Gastrocnemius medialis (tissue), 4 donors: ENCODE data around the gene OPALIN. TPM values are rescaled to one million over a fixed set of nuclear protein-coding genes. Genes with fewer than 3 reads are reported as not detected.

Source experiments
- ATAC-seq, 2 donors: fragments of 150-250 bp; one replicate each; pipeline ENCODE4 v1.9.1; 2016
- DNase-seq, 2 donors: peaks; one replicate each; pipeline ENCODE4 v3.0.0-alpha.2; 2019
- H3K27ac ChIP-seq, 4 donors: fragments of 200-600 bp; sonication (generic); 1 replicate in 1 of 4; 2 replicates in 3 of 4; pipeline ENCODE4 v1.5.1; 2016 to 2018; ENCODE audit warnings: mild to moderate bottlenecking in 2 of 4, moderate library complexity in 1 of 4
- H3K27me3 ChIP-seq, 3 donors: fragments of 200-600 bp; sonication (generic) in 2 of 3; 1 replicate in 1 of 3; 2 replicates in 2 of 3; pipeline versions ENCODE4 v1.5.1 to v1.6.0; 2016 to 2019; ENCODE audit warnings: mild to moderate bottlenecking in 1 of 3, moderate library complexity in 1 of 3
- H3K36me3 ChIP-seq, 2 donors: fragments of 200-600 bp; sonication (generic) in 1 of 2; one replicate each; pipeline ENCODE4 v1.5.1; 2017 to 2018
- H3K4me1 ChIP-seq, 2 donors: fragments of 200-600 bp; sonication (generic) in 1 of 2; one replicate each; pipeline ENCODE4 v1.5.1; 2016 to 2017; ENCODE audit warnings: mild to moderate bottlenecking in 2 of 2
- H3K4me3 ChIP-seq, 4 donors: fragments of 200-600 bp; sonication (generic) in 3 of 4; 1 replicate in 1 of 4; 2 replicates in 3 of 4; pipeline ENCODE4 v1.5.1; 2016 to 2019; ENCODE audit warnings: mild to moderate bottlenecking in 2 of 4
- H3K9me3 ChIP-seq, 3 donors: fragments of 200-600 bp; sonication (generic) in 2 of 3; 1 replicate in 1 of 3; 2 replicates in 2 of 3; pipeline ENCODE4 v1.5.1; 2016 to 2019
- POLR2A ChIP-seq, 2 donors: fragments of 450-650 bp; IDR thresholded peaks; one replicate each; pipeline ENCODE4 v1.6.1; 2017; ENCODE audit warnings: antibody characterized with exemption in 2 of 2, mild to moderate bottlenecking in 2 of 2, moderate library complexity in 2 of 2
- in situ Hi-C, 4 donors: fragments of 200-750 bp; cut with MboI; loops; one replicate each; pipeline versions ENCODE4 v1.15.0 to v1.8.0; 2017; ENCODE audit warnings: low sequenced_read_pairs in 4 of 4
- intact Hi-C: fragments of 100-400 bp; cut with DNase I; formaldehyde crosslinking; loops from one replicate; pipeline ENCODE4 v1.15.1; 2023; ENCODE audit warnings: low total_unique reads
- total RNA-seq, 4 donors: library from RNA; depleted of rRNA; stranded (reverse); fragments of >200 nt; gene quantifications; one replicate each; pipeline versions ENCODE4 v1.1.0 to v1.2.3, GENCODE V29; 2016
- TF ChIP-seq, protein P1 (sequence below), 5 experiments: fragments of 450-650 bp in 3 of 5; fragments of 200-600 bp in 2 of 5; sonication (generic) in 2 of 5; IDR thresholded peaks in 4 of 5; conservative IDR thresholded peaks in 1 of 5; 1 replicate in 4 of 5; 2 replicates in 1 of 5; pipeline ENCODE4 v1.5.1; 2016 to 2019; ENCODE audit warnings: antibody characterized with exemption in 5 of 5, mild to moderate bottlenecking in 3 of 5, moderate library complexity in 3 of 5

OPALIN gene
- total RNA-seq, 4 donors from 2014 or later, result not detected

DNA sequence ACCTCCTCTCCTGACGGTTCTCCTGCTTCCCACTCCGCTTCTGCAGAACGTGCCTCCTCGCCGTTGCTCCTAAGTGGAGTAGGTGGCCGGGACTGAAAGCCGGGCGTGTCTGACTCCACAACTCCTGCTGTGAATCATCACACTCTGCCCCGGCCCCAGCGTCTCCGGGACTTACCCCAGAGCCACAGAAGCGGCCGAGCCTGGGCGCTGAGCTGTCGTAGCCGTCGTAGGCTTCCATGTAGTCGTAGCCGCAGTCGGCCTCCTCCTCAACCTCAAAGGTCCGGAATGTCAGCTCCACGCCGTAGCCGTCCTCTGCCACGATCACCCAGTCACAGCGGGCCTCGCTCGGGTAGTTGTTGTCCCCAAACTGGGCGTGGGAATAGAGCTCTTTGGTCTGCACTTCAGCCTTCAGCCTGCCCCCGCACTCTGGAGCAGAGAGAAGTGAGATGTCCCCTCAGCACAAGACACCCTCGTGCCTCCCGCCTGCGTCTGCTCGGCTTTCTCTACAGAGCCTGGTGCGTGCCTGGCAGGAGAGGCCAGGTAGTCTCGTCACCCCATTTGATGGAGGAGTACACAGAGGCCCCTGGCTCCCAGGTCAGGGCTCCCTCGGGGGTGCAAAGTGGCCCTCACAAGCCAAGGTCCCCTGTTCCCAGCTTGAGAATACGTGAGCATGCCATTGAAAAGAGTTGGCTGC is 11.2 kb upstream of the OPALIN start:
- H3K27me3 ChIP-seq, result no peaks in the 10 kb centered on the region
- TF ChIP-seq, protein P1, sequence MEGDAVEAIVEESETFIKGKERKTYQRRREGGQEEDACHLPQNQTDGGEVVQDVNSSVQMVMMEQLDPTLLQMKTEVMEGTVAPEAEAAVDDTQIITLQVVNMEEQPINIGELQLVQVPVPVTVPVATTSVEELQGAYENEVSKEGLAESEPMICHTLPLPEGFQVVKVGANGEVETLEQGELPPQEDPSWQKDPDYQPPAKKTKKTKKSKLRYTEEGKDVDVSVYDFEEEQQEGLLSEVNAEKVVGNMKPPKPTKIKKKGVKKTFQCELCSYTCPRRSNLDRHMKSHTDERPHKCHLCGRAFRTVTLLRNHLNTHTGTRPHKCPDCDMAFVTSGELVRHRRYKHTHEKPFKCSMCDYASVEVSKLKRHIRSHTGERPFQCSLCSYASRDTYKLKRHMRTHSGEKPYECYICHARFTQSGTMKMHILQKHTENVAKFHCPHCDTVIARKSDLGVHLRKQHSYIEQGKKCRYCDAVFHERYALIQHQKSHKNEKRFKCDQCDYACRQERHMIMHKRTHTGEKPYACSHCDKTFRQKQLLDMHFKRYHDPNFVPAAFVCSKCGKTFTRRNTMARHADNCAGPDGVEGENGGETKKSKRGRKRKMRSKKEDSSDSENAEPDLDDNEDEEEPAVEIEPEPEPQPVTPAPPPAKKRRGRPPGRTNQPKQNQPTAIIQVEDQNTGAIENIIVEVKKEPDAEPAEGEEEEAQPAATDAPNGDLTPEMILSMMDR (IDR thresholded peaks at IDR 0.05 in 4 of 5, conservative IDR thresholded peaks at IDR 0.05 in 1 of 5), result no peak
- no peak for TF ChIP-seq POLR2A (IDR thresholded peaks at IDR 0.05)
- no peak for DNase-seq
- no peak for ATAC-seq
- H3K4me3 ChIP-seq, result no peak overlapping the region
- no peaks in the 10 kb centered on the region for H3K36me3 ChIP-seq
- no peaks in the 10 kb centered on the region for H3K9me3 ChIP-seq
- intact Hi-C loops (loop anchor here (10.0 kb wide), 1 partner anchor 845 kb away; no protein-coding TSS in a partner anchor), in situ Hi-C loops (loop anchor here in 1 of 4 donors (10.0 kb wide), 2 partner anchors 145 to 455 kb away; partner anchors contain the start of gene TLL2)
- no peak overlapping the region for H3K27ac ChIP-seq
- H3K4me1 ChIP-seq, result peaks cover 0 to 9% of the 10 kb centered on the region in 2 donors

DNA sequence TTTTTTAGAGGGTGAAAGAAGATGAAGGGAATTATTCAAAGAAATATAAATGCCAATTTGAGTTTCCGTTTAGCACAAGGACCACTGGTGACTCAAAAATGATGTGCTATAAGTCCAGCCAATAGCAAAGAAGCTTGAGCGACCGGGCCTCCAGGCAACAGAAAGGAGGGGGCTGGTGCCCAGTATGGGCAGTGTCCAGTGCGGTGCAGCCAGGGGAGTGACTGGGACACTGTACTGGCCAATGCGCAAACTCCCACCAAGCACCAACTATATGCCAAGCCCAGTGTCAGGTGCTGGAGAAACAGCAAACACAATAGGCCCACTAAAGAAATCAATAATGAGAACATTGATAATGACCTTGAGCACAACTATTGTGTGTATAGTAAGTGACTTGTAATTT is 10.2 kb upstream of the OPALIN start:
- Histone ChIP-seq H3K27me3 (no peaks in the 10 kb centered on the region), H3K4me1 (peaks cover 0 to 3% of the 10 kb centered on the region in 2 donors), H3K9me3 (no peaks in the 10 kb centered on the region), H3K36me3 (no peaks in the 10 kb centered on the region), H3K27ac (no peak overlapping the region), H3K4me3 (no peak overlapping the region)
- TF ChIP-seq, protein P1 (IDR thresholded peaks at IDR 0.05 in 4 of 5, conservative IDR thresholded peaks at IDR 0.05 in 1 of 5), result no peak
- no peak for TF ChIP-seq POLR2A (IDR thresholded peaks at IDR 0.05)
- in situ Hi-C loops, result no loop called here
- intact Hi-C loops, result no loop called here
- no peak for ATAC-seq
- DNase-seq, result no peak

DNA sequence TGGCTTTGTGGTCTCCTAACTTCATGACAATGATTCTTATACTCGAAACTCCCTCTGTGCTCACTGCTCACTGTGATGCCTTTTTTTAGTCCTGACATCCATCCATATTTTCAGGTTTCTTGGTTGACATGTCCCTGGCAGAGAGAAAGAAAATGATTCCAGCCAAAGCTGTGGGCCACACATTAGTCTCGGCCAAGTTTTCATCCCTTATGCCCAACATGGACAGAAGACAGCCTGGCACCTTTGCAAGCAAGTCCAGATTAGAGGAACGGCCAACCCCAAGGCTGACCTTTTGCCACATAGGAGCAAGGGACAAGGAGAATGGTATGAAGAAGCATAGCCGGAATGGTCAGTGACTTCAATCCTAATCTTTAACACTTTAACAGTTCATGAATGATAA is 8.7 kb upstream of the OPALIN start:
- no peaks in the 10 kb centered on the region for H3K27me3 ChIP-seq
- intact Hi-C loops, result no loop called here
- TF ChIP-seq, protein P1 (IDR thresholded peaks at IDR 0.05 in 4 of 5, conservative IDR thresholded peaks at IDR 0.05 in 1 of 5), result no peak
- no peak for TF ChIP-seq POLR2A (IDR thresholded peaks at IDR 0.05)
- no peak overlapping the region for H3K27ac ChIP-seq
- no peak overlapping the region for H3K4me3 ChIP-seq
- DNase-seq (no peak), ATAC-seq (no peak)
- H3K36me3 ChIP-seq, result no peaks in the 10 kb centered on the region
- H3K9me3 ChIP-seq, result no peaks in the 10 kb centered on the region
- in situ Hi-C loops, result no loop called here
- peaks cover 0 to 3% of the 10 kb centered on the region in 2 donors for H3K4me1 ChIP-seq

DNA sequence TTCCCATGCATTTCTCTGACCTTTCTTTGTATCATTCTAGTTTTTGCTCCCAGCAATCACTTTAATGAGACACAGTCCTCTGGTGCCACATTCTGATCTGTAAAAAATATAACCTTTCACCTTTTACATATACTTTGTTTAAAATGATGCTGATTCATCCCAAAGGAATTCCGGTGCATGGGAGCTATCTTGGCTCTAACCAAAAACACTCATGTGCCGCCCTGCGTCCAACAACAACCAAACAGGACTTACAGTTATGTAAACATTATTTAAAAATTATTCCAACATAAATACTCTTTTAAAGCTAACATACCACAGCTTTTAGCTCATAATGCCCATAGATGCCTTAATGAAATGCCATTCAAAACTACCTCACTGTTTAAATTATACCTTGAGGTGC is 7.7 kb upstream of the OPALIN start:
- no peak for ATAC-seq
- in situ Hi-C loops (no loop called here), intact Hi-C loops (no loop called here)
- Histone ChIP-seq H3K36me3 (no peaks in the 10 kb centered on the region), H3K4me1 (peaks cover 0 to 3% of the 10 kb centered on the region in 2 donors), H3K4me3 (no peak overlapping the region), H3K27ac (no peak overlapping the region), H3K27me3 (no peaks in the 10 kb centered on the region), H3K9me3 (no peaks in the 10 kb centered on the region)
- no peak for TF ChIP-seq POLR2A (IDR thresholded peaks at IDR 0.05)
- TF ChIP-seq, protein P1 (IDR thresholded peaks at IDR 0.05 in 4 of 5, conservative IDR thresholded peaks at IDR 0.05 in 1 of 5), result no peak
- DNase-seq, result no peak
